Colonic mucosa (tissue), 4 donors: ENCODE results near the gene CTAGE1. TPM values are rescaled to one million over a fixed set of nuclear protein-coding genes. Genes with fewer than 3 reads are reported as not detected.

Experiments used
- DNase-seq: peaks from one replicate; pipeline ENCODE4 v3.0.0-alpha.2; 2020
- H3K27ac ChIP-seq: fragments of 200-600 bp; one replicate; pipeline ENCODE4 v1.8.0; 2021
- H3K27me3 ChIP-seq: fragments of 200-600 bp; one replicate; pipeline ENCODE4 v1.8.0; 2021
- H3K36me3 ChIP-seq: fragments of 200-600 bp; one replicate; pipeline ENCODE4 v1.8.0; 2021
- H3K4me1 ChIP-seq: fragments of 200-600 bp; one replicate; pipeline ENCODE4 v1.8.0; 2021; ENCODE audit warnings: mild to moderate bottlenecking
- H3K4me3 ChIP-seq: fragments of 200-600 bp; one replicate; pipeline ENCODE4 v1.8.0; 2021
- H3K9ac ChIP-seq, 2 donors: one replicate each; pipeline ENCODE4 v1.7.0; 2013; ENCODE audit warnings: control low read depth in 2 of 2, low read depth in 2 of 2, low read length in 2 of 2
- H3K9me3 ChIP-seq: fragments of 200-600 bp; one replicate; pipeline ENCODE4 v1.8.0; 2021
- intact Hi-C: fragments of 100-400 bp; cut with DNase I; formaldehyde crosslinking; loops from one replicate; pipeline ENCODE4 v1.14.1; 2022
- total RNA-seq, 2 donors: library from RNA; stranded (reverse); fragmentation: NEBNext Ultra II Directional in 1 of 2; extraction: Animal tissue kit (Norgen Biotek cat#: 25700) in 1 of 2; gene quantifications; one replicate each; pipeline ENCODE4 v1.2.1, GENCODE V29; 2021
- TF ChIP-seq, protein P1 (sequence below): fragments of 200-600 bp; IDR thresholded peaks from one replicate; pipeline ENCODE4 v1.8.0; 2022; ENCODE audit warnings: antibody characterized with exemption, mild to moderate bottlenecking
- donor health status: healthy.
- donor health status: DM: no; HTN: no; CAD: no.
- donor health status: DM: no; HTN: no; CAD: no.

Gene CTAGE1
- total RNA-seq, 2 donors from 2014 or later = not detected

DNA sequence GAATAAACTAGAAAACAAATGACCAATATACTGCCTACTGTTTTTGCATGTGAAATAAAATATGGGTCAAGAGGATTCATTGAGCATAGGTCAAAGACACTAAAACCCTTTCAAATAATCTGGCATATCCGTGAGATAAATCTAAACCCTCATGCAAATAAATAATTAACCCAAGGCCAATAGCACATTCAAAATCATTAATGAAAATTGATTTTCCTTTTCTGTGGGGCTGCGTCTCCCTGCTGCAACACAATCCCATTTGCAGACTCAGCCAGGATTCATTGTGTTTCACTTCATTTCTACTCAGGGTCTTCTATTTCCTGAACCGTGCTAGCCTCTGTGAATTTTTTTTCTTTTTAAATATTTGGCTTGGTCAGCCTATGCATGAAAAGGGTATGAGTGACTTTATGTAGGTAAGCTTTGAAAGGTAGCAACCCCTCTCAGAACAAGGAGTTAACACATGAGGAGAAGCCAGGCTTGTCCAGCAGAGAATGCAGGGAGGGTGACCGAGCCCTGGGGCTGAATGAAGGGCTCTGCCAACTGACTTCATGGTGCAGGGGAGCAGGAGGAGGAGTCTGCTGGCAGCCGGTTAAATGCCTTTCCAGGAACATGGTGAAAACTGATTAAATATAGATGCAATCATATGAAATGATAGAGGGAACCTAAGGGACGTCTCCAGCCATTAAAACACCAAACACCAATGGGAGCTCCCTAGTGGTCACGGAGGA, 10.3 kb upstream of the CTAGE1 start:
- DNase-seq = no peak
- Histone ChIP-seq H3K27me3 (no peaks in the 10 kb centered on the region), H3K27ac (no peak overlapping the region), H3K4me3 (no peak overlapping the region), H3K9me3 (no peaks in the 10 kb centered on the region), H3K4me1 (no peaks in the 10 kb centered on the region), H3K36me3 (no peaks in the 10 kb centered on the region), H3K9ac (no peak overlapping the region)
- intact Hi-C loops = no loop called here
- TF ChIP-seq, protein P1, sequence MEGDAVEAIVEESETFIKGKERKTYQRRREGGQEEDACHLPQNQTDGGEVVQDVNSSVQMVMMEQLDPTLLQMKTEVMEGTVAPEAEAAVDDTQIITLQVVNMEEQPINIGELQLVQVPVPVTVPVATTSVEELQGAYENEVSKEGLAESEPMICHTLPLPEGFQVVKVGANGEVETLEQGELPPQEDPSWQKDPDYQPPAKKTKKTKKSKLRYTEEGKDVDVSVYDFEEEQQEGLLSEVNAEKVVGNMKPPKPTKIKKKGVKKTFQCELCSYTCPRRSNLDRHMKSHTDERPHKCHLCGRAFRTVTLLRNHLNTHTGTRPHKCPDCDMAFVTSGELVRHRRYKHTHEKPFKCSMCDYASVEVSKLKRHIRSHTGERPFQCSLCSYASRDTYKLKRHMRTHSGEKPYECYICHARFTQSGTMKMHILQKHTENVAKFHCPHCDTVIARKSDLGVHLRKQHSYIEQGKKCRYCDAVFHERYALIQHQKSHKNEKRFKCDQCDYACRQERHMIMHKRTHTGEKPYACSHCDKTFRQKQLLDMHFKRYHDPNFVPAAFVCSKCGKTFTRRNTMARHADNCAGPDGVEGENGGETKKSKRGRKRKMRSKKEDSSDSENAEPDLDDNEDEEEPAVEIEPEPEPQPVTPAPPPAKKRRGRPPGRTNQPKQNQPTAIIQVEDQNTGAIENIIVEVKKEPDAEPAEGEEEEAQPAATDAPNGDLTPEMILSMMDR = no peak

DNA sequence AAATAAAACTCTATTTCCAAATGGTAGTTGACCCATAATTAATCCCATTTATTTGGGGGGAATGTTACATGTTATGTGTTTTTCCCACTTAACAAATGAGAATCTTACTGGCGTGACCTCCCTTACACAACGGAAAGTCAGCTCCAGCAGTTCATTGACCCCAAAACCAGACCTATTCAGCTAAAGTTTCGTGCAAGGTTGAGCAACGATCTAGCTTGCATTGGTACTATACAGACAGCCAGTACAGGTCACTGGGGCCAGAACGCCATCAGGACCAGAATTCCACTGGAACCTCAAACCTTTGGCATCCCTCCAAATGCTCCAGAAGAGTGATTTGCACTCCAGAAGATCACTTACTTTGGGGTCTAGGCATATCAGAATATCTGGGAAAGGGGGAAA, 6.8 kb upstream of the CTAGE1 start:
- Histone ChIP-seq H3K9me3 (no peaks in the 10 kb centered on the region), H3K27ac (no peak overlapping the region), H3K27me3 (no peaks in the 10 kb centered on the region), H3K4me3 (no peak overlapping the region), H3K4me1 (no peaks in the 10 kb centered on the region), H3K36me3 (no peaks in the 10 kb centered on the region), H3K9ac (no peak overlapping the region)
- intact Hi-C loops = no loop called here
- DNase-seq = no peak
- TF ChIP-seq, protein P1 = no peak

DNA sequence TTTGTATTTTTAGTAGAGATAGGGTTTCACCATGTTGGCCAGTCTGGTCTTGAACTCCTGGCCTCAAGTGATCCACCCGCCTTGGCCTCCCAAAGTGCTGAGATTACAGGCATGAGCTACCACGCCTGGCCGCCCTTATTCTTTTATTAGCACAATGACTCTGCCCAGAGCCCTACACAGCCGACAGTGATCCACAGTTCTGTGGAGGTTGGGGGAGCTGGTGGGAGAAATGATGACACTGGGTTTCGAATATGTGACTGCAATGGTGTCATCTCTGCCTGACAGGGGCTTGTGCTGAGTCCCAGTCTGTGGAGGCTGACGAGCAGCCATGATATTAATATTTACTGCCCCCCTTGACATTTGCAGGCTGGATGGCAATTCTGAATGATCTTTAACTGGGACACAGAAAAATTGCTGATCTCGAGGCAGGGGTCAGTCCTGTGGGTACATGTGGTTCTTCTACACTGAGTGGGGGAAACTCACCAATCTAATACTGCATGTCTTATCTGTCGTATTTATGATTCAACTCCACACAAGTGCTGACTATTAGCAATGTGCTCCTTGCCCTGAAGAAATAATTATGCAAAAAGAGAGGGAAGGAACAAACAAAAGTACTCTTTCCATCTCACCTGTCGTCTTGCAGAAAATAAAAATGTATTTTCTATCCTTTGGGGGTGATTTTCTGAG, 6.3 kb upstream of the CTAGE1 start:
- no peaks in the 10 kb centered on the region for H3K27me3 ChIP-seq
- H3K36me3 ChIP-seq = no peaks in the 10 kb centered on the region
- no peak overlapping the region for H3K9ac ChIP-seq
- TF ChIP-seq, protein P1 = no peak
- H3K27ac ChIP-seq = no peak overlapping the region
- no peak overlapping the region for H3K4me3 ChIP-seq
- H3K4me1 ChIP-seq = no peaks in the 10 kb centered on the region
- H3K9me3 ChIP-seq = no peaks in the 10 kb centered on the region
- intact Hi-C loops = no loop called here
- no peak for DNase-seq

- H3K9ac ChIP-seq = no peak overlapping the region
- no peaks in the 10 kb centered on the region for H3K9me3 ChIP-seq
- intact Hi-C loops = no loop called here
- DNase-seq = peak; percentile 32
- H3K27ac ChIP-seq = no peak overlapping the region
- H3K4me1 ChIP-seq = no peaks in the 10 kb centered on the region
- no peaks in the 10 kb centered on the region for H3K36me3 ChIP-seq
- TF ChIP-seq, protein P1 = no peak
- H3K27me3 ChIP-seq = no peaks in the 10 kb centered on the region
- H3K4me3 ChIP-seq = no peak overlapping the region
Observed at GRCh38 chr18:22422909-22423548, 5.3 kb upstream of the CTAGE1 start.

DNA sequence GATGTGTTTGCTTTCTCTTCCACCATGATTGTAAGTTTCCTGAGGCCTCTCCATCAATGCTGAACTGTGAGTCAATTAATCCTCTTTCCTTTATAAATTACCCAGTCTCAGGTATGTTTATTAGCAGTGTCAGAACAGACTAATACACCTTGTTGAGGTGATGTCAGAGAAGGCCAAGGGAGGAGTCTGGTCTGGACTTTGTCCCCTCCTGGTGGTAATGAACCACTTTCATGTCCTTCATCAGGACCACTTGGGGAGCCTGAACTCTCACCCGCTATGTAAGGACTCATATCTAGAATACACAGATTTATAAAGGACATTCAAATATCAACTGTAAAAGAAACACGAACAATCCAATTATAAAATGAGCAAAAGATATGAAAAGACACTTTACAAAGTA, 2.9 kb upstream of the CTAGE1 start:
- DNase-seq = no peak
- H3K4me1 ChIP-seq = no peaks in the 10 kb centered on the region
- TF ChIP-seq, protein P1 = no peak
- H3K9me3 ChIP-seq = no peaks in the 10 kb centered on the region
- H3K4me3 ChIP-seq = no peak overlapping the region
- no peaks in the 10 kb centered on the region for H3K27me3 ChIP-seq
- no peaks in the 10 kb centered on the region for H3K36me3 ChIP-seq
- no peak overlapping the region for H3K9ac ChIP-seq
- no peak overlapping the region for H3K27ac ChIP-seq
- intact Hi-C loops = no loop called here
